ENCODE data around the gene HIVEP3.

Gene HIVEP3

GRCh38 chr1:41587791-41588190 lies 330.9 kb downstream of the HIVEP3 start:
- Histone ChIP-seq H3K36me3 (ENCODE audit: control insufficient read depth, insufficient read depth, low read length) (no peaks in the 10 kb centered on the region), H3K27me3 (ENCODE audit: control insufficient read depth, insufficient read depth, low read length) (no peaks in the 10 kb centered on the region), H3K4me1 (ENCODE audit: control insufficient read depth, insufficient read depth, low read length) (no peaks in the 10 kb centered on the region; the same call in 1 of the 2 replicates), H3K27ac (ENCODE audit: low read length) (no peak overlapping the region), H3K9me3 (ENCODE audit: control insufficient read depth, insufficient read depth, low read length) (no peaks in the 10 kb centered on the region), H3K4me3 (ENCODE audit: low read length) (no peak overlapping the region)
- no CpG with 5 or more reads among the region's 7 CpGs for WGBS (ENCODE audit: insufficient coverage, insufficient read length)
- DNase-seq (ENCODE audit: low read depth, low spot score) = no peak

GRCh38 chr1:41586230-41586629 lies 332.5 kb downstream of the HIVEP3 start:
- no peaks in the 10 kb centered on the region; the same call in 1 of the 2 replicates for H3K4me1 ChIP-seq (ENCODE audit: control insufficient read depth, insufficient read depth, low read length)
- no peaks in the 10 kb centered on the region for H3K9me3 ChIP-seq (ENCODE audit: control insufficient read depth, insufficient read depth, low read length)
- no peak overlapping the region for H3K27ac ChIP-seq (ENCODE audit: low read length)
- H3K27me3 ChIP-seq (ENCODE audit: control insufficient read depth, insufficient read depth, low read length) = no peaks in the 10 kb centered on the region
- DNase-seq (ENCODE audit: low read depth, low spot score) = no peak
- no CpG with 5 or more reads among the region's 5 CpGs for WGBS (ENCODE audit: insufficient coverage, insufficient read length)
- no peaks in the 10 kb centered on the region for H3K36me3 ChIP-seq (ENCODE audit: control insufficient read depth, insufficient read depth, low read length)
- H3K4me3 ChIP-seq (ENCODE audit: low read length) = no peak overlapping the region

DNA sequence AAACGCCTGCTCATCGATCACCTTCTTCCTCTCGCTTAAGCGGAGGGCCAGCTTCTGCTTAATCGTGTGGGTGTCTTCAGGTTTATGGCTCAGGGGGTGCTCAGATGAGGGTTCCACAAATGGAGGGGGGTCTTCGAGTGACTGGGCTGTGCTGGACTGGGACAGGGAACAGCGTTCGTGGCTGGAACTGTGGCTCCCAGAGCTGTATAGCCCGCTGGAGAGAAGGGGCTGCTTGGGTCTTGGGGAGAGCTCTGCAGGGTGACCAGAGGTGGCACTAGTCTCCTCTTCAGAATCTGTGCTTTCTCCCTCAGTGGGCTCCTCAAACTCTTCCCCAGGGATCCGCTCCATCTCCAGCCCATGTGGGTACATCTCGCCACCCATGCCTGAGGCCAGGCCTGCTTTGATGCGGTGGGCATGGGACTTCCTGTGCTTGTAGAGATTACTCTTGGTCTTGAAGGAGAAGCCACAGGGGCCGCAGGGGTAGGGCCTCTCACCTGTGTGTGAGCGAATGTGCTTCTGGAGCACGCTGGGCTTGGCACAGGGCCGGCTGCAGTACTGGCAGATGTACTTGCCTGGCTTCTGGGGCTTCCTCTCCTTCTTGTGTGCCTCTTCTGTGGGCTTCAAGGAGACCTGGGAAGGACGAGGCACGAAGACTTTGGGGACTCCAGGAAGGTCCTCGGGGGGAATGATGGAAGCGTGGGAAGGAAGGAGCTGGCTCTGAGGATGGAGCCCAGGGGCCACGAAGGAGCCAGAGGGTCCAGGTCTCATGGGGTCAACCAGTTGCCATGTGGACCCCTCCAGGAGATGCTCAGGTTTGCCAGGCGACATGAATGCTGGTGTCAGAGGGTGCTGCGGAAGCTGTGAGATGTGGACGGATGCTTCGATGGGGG lies 334.8 kb downstream of the HIVEP3 start:
- no peak for DNase-seq (ENCODE audit: low read depth, low spot score)
- Histone ChIP-seq H3K9me3 (ENCODE audit: control insufficient read depth, insufficient read depth, low read length) (no peaks in the 10 kb centered on the region), H3K4me3 (ENCODE audit: low read length) (no peak overlapping the region), H3K4me1 (ENCODE audit: control insufficient read depth, insufficient read depth, low read length) (no peaks in the 10 kb centered on the region; the same call in 1 of the 2 replicates), H3K27ac (ENCODE audit: low read length) (no peak overlapping the region), H3K27me3 (ENCODE audit: control insufficient read depth, insufficient read depth, low read length) (no peaks in the 10 kb centered on the region), H3K36me3 (ENCODE audit: control insufficient read depth, insufficient read depth, low read length) (no peaks in the 10 kb centered on the region)
- WGBS (ENCODE audit: insufficient coverage, insufficient read length) = no CpG with 5 or more reads among the region's 25 CpGs

DNA sequence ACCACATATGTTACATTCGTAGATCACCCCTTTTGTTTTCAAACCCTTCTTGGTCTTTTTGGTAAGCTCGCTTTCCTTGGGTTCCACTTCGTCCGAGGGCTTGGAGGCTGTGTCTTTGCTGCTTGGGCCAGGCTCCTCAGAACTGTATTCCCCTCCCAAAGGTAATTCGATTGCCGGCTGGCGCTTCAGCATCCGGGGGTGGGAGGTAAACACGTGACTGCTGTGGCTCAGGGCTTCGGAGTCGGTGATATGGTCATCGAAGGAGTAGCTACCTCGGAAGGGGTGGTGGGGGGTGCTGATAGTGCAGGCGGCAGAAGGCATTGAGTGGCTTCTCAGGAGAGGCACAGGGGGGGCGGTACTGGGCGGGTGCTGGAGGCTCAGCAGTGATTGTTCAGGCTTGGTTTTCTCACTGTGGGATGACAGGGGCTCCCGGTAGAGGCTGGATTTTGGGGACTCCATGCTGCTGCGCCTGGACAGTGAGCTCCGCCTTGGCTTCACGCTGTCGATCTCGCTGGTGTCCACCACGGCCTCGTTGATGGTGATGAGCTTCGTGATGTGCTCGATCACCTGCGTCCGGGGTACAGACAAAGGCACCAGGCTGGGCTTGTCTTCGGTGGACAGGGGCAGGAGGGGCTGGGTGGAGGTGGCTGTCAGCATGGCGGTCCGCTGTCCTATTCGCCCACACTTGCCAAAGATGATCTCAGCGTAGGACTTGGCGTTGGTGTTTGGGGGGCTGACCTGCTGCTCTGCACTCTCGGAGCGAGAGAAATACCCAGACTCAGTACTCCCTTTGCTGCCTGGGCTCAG lies 335.7 kb downstream of the HIVEP3 start:
- H3K36me3 ChIP-seq (ENCODE audit: control insufficient read depth, insufficient read depth, low read length) = no peaks in the 10 kb centered on the region
- H3K4me3 ChIP-seq (ENCODE audit: low read length) = no peak overlapping the region
- no peaks in the 10 kb centered on the region for H3K27me3 ChIP-seq (ENCODE audit: control insufficient read depth, insufficient read depth, low read length)
- H3K27ac ChIP-seq (ENCODE audit: low read length) = no peak overlapping the region
- no CpG with 5 or more reads among the region's 36 CpGs for WGBS (ENCODE audit: insufficient coverage, insufficient read length)
- no peak for DNase-seq (ENCODE audit: low read depth, low spot score)
- no peaks in the 10 kb centered on the region for H3K9me3 ChIP-seq (ENCODE audit: control insufficient read depth, insufficient read depth, low read length)
- H3K4me1 ChIP-seq (ENCODE audit: control insufficient read depth, insufficient read depth, low read length) = no peaks in the 10 kb centered on the region; the same call in 1 of the 2 replicates

- no peak overlapping the region for H3K27ac ChIP-seq (ENCODE audit: low read length)
- H3K4me3 ChIP-seq (ENCODE audit: low read length) = no peak overlapping the region
- DNase-seq (ENCODE audit: low read depth, low spot score) = no peak
- H3K4me1 ChIP-seq (ENCODE audit: control insufficient read depth, insufficient read depth, low read length) = no peaks in the 10 kb centered on the region; the same call in 1 of the 2 replicates
- no peaks in the 10 kb centered on the region for H3K9me3 ChIP-seq (ENCODE audit: control insufficient read depth, insufficient read depth, low read length)
- no peaks in the 10 kb centered on the region for H3K27me3 ChIP-seq (ENCODE audit: control insufficient read depth, insufficient read depth, low read length)
- no peaks in the 10 kb centered on the region for H3K36me3 ChIP-seq (ENCODE audit: control insufficient read depth, insufficient read depth, low read length)
- WGBS (ENCODE audit: insufficient coverage, insufficient read length) = no CpG with 5 or more reads among the region's 9 CpGs
Observed at GRCh38 chr1:41582351-41582750, 336.4 kb downstream of the HIVEP3 start.

DNA sequence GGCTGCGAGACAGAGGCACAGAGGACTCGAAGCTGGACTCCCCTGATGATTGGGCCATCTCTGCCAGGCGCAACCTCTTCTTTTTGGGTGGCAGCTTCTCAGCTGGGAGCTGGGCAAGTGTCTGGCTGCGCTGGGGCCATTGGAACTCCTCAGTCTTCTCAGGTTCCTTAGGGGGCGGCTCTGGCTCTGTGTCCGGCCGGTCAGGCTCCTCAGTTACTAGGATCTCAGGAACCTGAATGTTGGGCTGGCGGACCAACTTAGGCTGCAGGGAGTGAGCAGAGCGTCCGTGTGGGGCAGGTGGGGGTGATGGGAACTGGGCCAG lies 336.8 kb downstream of the HIVEP3 start:
- Histone ChIP-seq H3K9me3 (ENCODE audit: control insufficient read depth, insufficient read depth, low read length) (no peaks in the 10 kb centered on the region), H3K36me3 (ENCODE audit: control insufficient read depth, insufficient read depth, low read length) (no peaks in the 10 kb centered on the region), H3K4me1 (ENCODE audit: control insufficient read depth, insufficient read depth, low read length) (no peaks in the 10 kb centered on the region; the same call in 1 of the 2 replicates), H3K4me3 (ENCODE audit: low read length) (no peak overlapping the region), H3K27ac (ENCODE audit: low read length) (no peak overlapping the region), H3K27me3 (ENCODE audit: control insufficient read depth, insufficient read depth, low read length) (no peaks in the 10 kb centered on the region)
- WGBS (ENCODE audit: insufficient coverage, insufficient read length) = no CpG with 5 or more reads among the region's 10 CpGs
- no peak for DNase-seq (ENCODE audit: low read depth, low spot score)

DNA sequence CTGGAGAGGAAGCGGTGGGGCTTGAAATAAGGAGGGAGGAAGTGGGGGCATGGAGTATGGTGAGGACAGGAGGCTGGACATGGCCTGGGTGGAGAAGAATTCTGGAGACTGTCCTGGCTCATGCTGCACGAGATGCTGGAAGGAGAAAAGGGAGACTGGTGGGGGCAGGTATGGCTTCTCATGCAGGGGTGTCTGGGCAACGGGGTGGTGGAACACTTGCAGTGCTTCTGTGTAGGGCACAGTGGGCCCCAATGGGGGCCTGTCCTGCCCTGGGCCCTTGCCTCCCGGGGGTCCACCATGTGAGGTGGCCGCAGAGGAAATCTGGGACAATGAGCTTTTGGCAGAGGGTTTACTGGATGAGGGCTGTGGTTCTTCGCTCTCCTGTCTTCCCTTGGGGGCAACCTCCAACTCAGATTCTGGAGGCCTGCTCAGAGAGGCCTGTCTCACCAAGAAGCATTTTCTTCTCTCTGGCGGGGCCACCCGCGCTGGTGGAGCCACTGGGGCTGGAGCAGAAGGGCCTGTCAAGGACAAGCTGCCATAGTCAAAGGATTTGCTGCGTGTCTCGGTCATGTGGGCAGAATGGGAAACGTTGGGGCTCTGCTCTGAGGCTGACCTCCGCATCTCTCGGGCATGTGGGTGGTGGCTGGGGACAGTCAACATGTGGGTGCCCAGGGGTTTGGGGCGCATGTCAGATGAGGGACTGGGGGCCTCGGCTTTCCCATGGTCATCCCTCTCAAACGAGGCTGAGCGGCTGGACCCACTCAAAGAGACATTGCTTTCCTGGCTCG lies 337.3 kb downstream of the HIVEP3 start:
- Histone ChIP-seq H3K4me3 (ENCODE audit: low read length) (no peak overlapping the region), H3K27ac (ENCODE audit: low read length) (no peak overlapping the region), H3K36me3 (ENCODE audit: control insufficient read depth, insufficient read depth, low read length) (no peaks in the 10 kb centered on the region), H3K27me3 (ENCODE audit: control insufficient read depth, insufficient read depth, low read length) (no peaks in the 10 kb centered on the region), H3K4me1 (ENCODE audit: control insufficient read depth, insufficient read depth, low read length) (no peaks in the 10 kb centered on the region; the same call in 1 of the 2 replicates), H3K9me3 (ENCODE audit: control insufficient read depth, insufficient read depth, low read length) (no peaks in the 10 kb centered on the region)
- DNase-seq (ENCODE audit: low read depth, low spot score) = no peak
- WGBS (ENCODE audit: insufficient coverage, insufficient read length) = no CpG with 5 or more reads among the region's 19 CpGs

DNA sequence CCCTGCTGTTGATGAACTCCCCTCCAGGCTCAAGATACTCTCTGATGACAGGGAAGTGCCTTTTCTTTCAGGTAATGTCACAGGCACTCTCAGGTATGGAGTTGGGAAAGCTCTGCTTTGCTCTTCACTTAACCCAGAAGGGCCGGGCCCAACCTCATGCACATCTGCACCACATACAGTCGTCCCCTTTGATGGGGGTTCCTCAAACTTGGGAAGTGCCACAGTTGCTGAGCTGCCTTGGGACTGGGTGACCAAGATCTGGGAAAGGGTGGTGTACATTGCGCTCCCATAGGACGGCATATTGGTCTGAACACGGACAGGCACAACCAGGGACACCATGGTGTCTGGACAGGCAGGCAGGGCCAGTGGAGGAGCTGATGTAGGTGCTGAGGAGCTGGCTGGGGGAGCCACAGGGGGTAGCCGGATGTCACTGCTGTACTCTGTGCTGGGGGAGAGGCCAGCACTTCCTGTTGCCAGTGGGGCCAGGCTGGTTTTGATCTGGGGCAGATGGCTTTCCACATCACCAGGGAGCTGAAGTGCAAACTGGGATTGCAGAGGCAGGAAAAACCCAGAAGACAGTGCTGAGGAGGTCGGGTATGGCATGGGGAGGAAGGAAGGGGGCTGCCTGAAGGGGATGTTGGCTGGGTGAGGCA lies 338.1 kb downstream of the HIVEP3 start:
- Histone ChIP-seq H3K27ac (ENCODE audit: low read length) (no peak overlapping the region), H3K4me3 (ENCODE audit: low read length) (no peak overlapping the region), H3K36me3 (ENCODE audit: control insufficient read depth, insufficient read depth, low read length) (no peaks in the 10 kb centered on the region), H3K9me3 (ENCODE audit: control insufficient read depth, insufficient read depth, low read length) (no peaks in the 10 kb centered on the region), H3K27me3 (ENCODE audit: control insufficient read depth, insufficient read depth, low read length) (no peaks in the 10 kb centered on the region), H3K4me1 (ENCODE audit: control insufficient read depth, insufficient read depth, low read length) (no peaks in the 10 kb centered on the region; the same call in 1 of the 2 replicates)
- WGBS (ENCODE audit: insufficient coverage, insufficient read length) = no CpG with 5 or more reads among the region's 7 CpGs
- no peak for DNase-seq (ENCODE audit: low read depth, low spot score)

- H3K9me3 ChIP-seq (ENCODE audit: control insufficient read depth, insufficient read depth, low read length) = no peaks in the 10 kb centered on the region
- H3K27me3 ChIP-seq (ENCODE audit: control insufficient read depth, insufficient read depth, low read length) = no peaks in the 10 kb centered on the region
- H3K36me3 ChIP-seq (ENCODE audit: control insufficient read depth, insufficient read depth, low read length) = no peaks in the 10 kb centered on the region
- H3K27ac ChIP-seq (ENCODE audit: low read length) = no peak overlapping the region
- DNase-seq (ENCODE audit: low read depth, low spot score) = no peak
- no peak overlapping the region for H3K4me3 ChIP-seq (ENCODE audit: low read length)
- no peaks in the 10 kb centered on the region; the same call in 1 of the 2 replicates for H3K4me1 ChIP-seq (ENCODE audit: control insufficient read depth, insufficient read depth, low read length)
- no CpG with 5 or more reads among the region's 6 CpGs for WGBS (ENCODE audit: insufficient coverage, insufficient read length)
Observed at GRCh38 chr1:41580021-41580420, 338.7 kb downstream of the HIVEP3 start.

Data from iPS DF 6.9 (cell line).